NT2/D1 (cell line): Measurements from ENCODE around the gene TLX2.

Source experiments
- YY1 ChIP-seq: IDR thresholded peaks from 2 replicates; pipeline ENCODE4 v1.6.1; 2011; ENCODE audit not compliant: insufficient read length, insufficient read depth
- ZNF274 ChIP-seq: IDR thresholded peaks from 2 replicates; pipeline ENCODE4 v1.6.1; 2011; ENCODE audit warnings: mild to moderate bottlenecking, low read depth, low read length

- TF ChIP-seq ZNF274, result no peak
- TF ChIP-seq YY1, result no peak
Observed at GRCh38 chr2:74493546-74493945, 20.7 kb upstream of the TLX2 start.
